ENCODE data around the gene TPRG1. TPM values are rescaled to one million over a fixed set of nuclear protein-coding genes. Genes with fewer than 3 reads are reported as not detected.

TPRG1 gene
- total and polyA plus RNA-seq, 9 of the 15 experiments (the other 6 are each of a cell fraction or from before 2014, with no cell fraction given) = 0.01 TPM; not detected in 8

DNA sequence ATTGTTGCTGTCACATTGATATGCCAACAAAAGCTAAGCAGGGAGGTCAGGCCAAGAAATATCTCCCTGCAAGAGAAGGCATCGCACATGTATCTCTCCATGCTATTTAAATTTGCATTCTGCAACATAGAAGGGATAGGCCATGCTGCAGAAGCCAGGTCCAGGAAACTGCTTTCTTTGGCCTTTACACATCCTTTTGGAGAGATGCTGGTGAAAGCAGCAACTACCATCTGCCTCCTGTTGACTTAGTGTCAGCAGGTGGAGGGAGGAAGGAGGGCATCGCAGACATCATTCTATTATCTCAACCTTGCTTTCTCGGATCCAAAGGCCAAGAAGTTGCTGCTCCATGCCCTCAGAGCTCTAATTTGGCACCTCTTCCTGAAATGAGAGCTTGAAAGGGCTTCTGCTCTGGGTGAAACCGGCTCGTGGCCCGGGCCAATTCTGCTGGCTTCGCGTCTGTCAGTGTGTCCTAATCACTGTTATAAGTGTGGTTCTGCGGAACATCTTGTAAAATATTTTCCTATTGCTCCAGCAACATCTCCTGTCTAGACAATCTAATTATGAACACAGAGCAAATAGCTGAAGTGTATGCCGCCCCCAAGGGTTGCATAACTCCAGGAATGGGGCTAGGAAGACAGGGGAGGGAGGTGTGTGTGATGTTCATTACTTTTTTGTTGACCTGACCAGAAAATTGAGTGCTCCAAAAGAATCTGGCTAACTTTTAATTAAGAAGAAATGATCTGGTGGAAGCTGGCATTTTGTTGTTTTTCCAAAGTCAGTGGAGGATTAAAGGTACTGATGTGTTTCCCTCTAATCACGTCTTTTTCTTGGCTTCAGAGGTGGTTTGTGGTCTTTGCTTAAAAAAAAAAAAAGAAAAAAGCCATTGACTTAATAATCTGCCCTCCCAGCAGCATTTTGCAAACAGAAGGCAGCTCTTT is 89.1 kb downstream of the TPRG1 start:
- H4K20me1 ChIP-seq (replicated peaks; ENCODE audit: control insufficient read depth, insufficient read depth, low read length) = no peaks in the 10 kb centered on the region
- WGBS (ENCODE audit: insufficient coverage, low coverage, missing lambda C conversion rate) = 2% methylated on average over 11 of the region's 11 CpGs
- no peaks in the 10 kb centered on the region for H3K79me2 ChIP-seq (ENCODE audit: control insufficient read depth, insufficient read depth, low read length)
- H2AFZ ChIP-seq (ENCODE audit: low read depth, low read length) = no peak overlapping the region
- H3K4me2 ChIP-seq (ENCODE audit: insufficient read depth, low read length) = no peak overlapping the region
- H3K27ac ChIP-seq (ENCODE audit: extremely low read depth, low read depth, low read length) = no peak overlapping the region
- H3K27me3 ChIP-seq (ENCODE audit: control insufficient read depth in 2 of 2, insufficient read depth in 2 of 2, low read length in 2 of 2) = no peaks in the 10 kb centered on the region
- H3K36me3 ChIP-seq (ENCODE audit: control insufficient read depth, insufficient read depth, low read length) = no peaks in the 10 kb centered on the region
- H3K9me1 ChIP-seq (ENCODE audit: control insufficient read depth, insufficient read depth, low read length) = no peaks in the 10 kb centered on the region
- H3K4me3 ChIP-seq = no peak overlapping the region
- no TSS peak for BruUV-seq (replicated peaks)
- FAIRE-seq = no peak
- H3K4me1 ChIP-seq (replicated peaks in 1 of 2; ENCODE audit: control insufficient read depth in 2 of 2, insufficient read depth in 2 of 2, low read length in 2 of 2) = no peaks in the 10 kb centered on the region
- H3K9me3 ChIP-seq (replicated peaks; ENCODE audit: control insufficient read depth, insufficient read depth, low read depth, low read length) = no peaks in the 10 kb centered on the region; the same call in 1 of the 2 replicates
- H3K9ac ChIP-seq (ENCODE audit: insufficient read depth in 1 of 2, low read depth in 2 of 2, low read length in 2 of 2) = no peak overlapping the region
- ChIA-PET CTCF (ENCODE audit: low intra/inter-chr PET ratio) (no interaction called here), POLR2A (no interaction called here)
- ATAC-seq = no peak
- in situ Hi-C loops (cut with MboI) = no loop called here
- intact Hi-C loops (cut with micrococcal nuclease) = no loop called here
- DNase-seq (ENCODE audit: extremely low read depth in 1 of 4, low spot score in 3 of 4) = no peak
- no peak for TF ChIP-seq TAF9B (IDR thresholded peaks at IDR 0.05; ENCODE audit: partially characterized antibody)
- no peak for TF ChIP-seq HDAC2 (IDR thresholded peaks at IDR 0.05)
- TF ChIP-seq, protein P1, sequence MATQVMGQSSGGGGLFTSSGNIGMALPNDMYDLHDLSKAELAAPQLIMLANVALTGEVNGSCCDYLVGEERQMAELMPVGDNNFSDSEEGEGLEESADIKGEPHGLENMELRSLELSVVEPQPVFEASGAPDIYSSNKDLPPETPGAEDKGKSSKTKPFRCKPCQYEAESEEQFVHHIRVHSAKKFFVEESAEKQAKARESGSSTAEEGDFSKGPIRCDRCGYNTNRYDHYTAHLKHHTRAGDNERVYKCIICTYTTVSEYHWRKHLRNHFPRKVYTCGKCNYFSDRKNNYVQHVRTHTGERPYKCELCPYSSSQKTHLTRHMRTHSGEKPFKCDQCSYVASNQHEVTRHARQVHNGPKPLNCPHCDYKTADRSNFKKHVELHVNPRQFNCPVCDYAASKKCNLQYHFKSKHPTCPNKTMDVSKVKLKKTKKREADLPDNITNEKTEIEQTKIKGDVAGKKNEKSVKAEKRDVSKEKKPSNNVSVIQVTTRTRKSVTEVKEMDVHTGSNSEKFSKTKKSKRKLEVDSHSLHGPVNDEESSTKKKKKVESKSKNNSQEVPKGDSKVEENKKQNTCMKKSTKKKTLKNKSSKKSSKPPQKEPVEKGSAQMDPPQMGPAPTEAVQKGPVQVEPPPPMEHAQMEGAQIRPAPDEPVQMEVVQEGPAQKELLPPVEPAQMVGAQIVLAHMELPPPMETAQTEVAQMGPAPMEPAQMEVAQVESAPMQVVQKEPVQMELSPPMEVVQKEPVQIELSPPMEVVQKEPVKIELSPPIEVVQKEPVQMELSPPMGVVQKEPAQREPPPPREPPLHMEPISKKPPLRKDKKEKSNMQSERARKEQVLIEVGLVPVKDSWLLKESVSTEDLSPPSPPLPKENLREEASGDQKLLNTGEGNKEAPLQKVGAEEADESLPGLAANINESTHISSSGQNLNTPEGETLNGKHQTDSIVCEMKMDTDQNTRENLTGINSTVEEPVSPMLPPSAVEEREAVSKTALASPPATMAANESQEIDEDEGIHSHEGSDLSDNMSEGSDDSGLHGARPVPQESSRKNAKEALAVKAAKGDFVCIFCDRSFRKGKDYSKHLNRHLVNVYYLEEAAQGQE (IDR thresholded peaks at IDR 0.05; ENCODE audit: borderline replicate concordance) = no peak
- TF ChIP-seq, protein P1 (CRISPR knock-in tag; IDR thresholded peaks at IDR 0.05; ENCODE audit: low read depth) = no peak
- no peak for TF ChIP-seq ZNF764 (CRISPR knock-in tag; IDR thresholded peaks at IDR 0.05; ENCODE audit: low read depth)
- no peak for TF ChIP-seq ZNF583 (CRISPR knock-in tag; IDR thresholded peaks at IDR 0.05)
- TF ChIP-seq, protein P2, sequence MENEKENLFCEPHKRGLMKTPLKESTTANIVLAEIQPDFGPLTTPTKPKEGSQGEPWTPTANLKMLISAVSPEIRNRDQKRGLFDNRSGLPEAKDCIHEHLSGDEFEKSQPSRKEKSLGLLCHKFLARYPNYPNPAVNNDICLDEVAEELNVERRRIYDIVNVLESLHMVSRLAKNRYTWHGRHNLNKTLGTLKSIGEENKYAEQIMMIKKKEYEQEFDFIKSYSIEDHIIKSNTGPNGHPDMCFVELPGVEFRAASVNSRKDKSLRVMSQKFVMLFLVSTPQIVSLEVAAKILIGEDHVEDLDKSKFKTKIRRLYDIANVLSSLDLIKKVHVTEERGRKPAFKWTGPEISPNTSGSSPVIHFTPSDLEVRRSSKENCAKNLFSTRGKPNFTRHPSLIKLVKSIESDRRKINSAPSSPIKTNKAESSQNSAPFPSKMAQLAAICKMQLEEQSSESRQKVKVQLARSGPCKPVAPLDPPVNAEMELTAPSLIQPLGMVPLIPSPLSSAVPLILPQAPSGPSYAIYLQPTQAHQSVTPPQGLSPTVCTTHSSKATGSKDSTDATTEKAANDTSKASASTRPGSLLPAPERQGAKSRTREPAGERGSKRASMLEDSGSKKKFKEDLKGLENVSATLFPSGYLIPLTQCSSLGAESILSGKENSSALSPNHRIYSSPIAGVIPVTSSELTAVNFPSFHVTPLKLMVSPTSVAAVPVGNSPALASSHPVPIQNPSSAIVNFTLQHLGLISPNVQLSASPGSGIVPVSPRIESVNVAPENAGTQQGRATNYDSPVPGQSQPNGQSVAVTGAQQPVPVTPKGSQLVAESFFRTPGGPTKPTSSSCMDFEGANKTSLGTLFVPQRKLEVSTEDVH (IDR thresholded peaks at IDR 0.05; ENCODE audit: low read depth, partially characterized antibody) = no peak
- TF ChIP-seq ARHGAP35 (IDR thresholded peaks at IDR 0.05; ENCODE audit: partially characterized antibody) = no peak

Data from K562 (cell line).